ENCODE measurements around the gene SIGLEC5.

SIGLEC5 gene

GRCh38 chr19:51627491-51628138 is 2.6 kb downstream of the SIGLEC5 start:
- no peak for DNase-seq

GRCh38 chr19:51626675-51627074 is 3.5 kb downstream of the SIGLEC5 start:
- DNase-seq, result no peak

- no peak for DNase-seq
These were observed 9.0 kb downstream of the SIGLEC5 start for GRCh38 chr19:51621178-51621577.

- no peak for DNase-seq
These were observed 14.2 kb downstream of the SIGLEC5 start for GRCh38 chr19:51615991-51616390.

GRCh38 chr19:51614789-51615188 is 15.4 kb downstream of the SIGLEC5 start:
- no peak for DNase-seq

GRCh38 chr19:51610576-51610975 is 19.6 kb downstream of the SIGLEC5 start:
- DNase-seq, result no peak

GRCh38 chr19:51607920-51608562 is 22.2 kb downstream of the SIGLEC5 start:
- no peak for DNase-seq

- no peak for DNase-seq
These were observed 23.1 kb downstream of the SIGLEC5 start for GRCh38 chr19:51607077-51607476.

GRCh38 chr19:51602189-51602854 is 27.9 kb downstream of the SIGLEC5 start:
- DNase-seq, result no peak

GRCh38 chr19:51600940-51601580 is 29.1 kb downstream of the SIGLEC5 start:
- no peak for DNase-seq

GRCh38 chr19:51599084-51599483 is 31.1 kb downstream of the SIGLEC5 start:
- DNase-seq, result no peak

GRCh38 chr19:51598159-51598915 is 31.9 kb downstream of the SIGLEC5 start:
- no peak for DNase-seq

- DNase-seq, result no peak
These were observed 34.7 kb downstream of the SIGLEC5 start for GRCh38 chr19:51595190-51596175.

- DNase-seq, result no peak
These were observed 35.5 kb downstream of the SIGLEC5 start for GRCh38 chr19:51594774-51595109.

- DNase-seq, result peak; percentile 76 to 86
These were observed 36.0 kb downstream of the SIGLEC5 start for GRCh38 chr19:51593969-51594773.

- no peak for DNase-seq
These were observed 36.9 kb downstream of the SIGLEC5 start for GRCh38 chr19:51593138-51593890.

- DNase-seq, result no peak
These were observed 37.7 kb downstream of the SIGLEC5 start for GRCh38 chr19:51592521-51592920.

- no peak for DNase-seq
These were observed 39.8 kb downstream of the SIGLEC5 start for GRCh38 chr19:51590441-51590840.

GRCh38 chr19:51589511-51589910 is 40.7 kb downstream of the SIGLEC5 start:
- no peak for DNase-seq
